ENCODE data around the gene PDE9A. TPM values are rescaled to one million over a fixed set of nuclear protein-coding genes. Genes with fewer than 3 reads are reported as not detected.
"Not testable (repeated sequence)": the region's sequence is repeated elsewhere in the genome, so short reads cannot be mapped to it uniquely, and the experiment has no call there.

PDE9A gene
- total RNA-seq = 1.9 and 3.5 TPM in 2 replicates

DNA sequence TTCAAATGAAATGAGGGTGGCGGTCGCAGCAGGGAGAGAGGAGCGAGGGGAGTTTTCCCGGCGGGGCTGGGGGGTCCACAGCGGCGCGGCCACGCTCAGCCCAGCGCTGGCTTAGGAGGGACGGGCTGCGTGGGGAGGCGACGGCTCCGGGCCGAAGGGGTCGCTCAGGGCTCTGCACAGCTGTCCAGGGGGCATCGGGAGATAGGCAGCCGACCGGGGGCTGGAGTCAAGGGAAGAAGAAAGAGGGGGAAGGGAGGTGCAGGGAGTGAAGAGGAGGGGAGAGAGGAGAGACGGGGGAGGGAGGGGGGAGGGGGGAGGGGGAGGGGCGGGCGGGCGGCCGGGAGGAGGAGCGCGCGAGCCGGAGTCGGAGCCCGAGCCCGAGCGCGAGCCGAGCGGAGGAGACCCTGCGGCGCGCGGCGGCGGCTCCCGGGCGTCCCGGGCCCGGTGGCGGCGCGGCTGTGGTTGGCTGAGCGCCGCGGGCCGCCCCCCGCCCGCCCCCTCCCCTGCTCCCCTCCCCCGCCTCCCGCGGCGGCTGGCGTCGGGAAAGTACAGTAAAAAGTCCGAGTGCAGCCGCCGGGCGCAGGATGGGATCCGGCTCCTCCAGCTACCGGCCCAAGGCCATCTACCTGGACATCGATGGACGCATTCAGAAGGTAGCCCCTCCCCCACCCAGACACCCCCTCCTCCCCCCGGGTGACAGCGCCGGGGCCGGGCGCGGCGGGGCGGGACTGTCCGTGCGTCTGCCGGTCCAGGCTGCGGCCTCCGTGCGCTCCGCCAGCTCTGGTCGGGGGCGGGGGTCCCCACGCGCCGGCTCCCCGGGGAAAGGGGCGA is at the start of gene PDE9A:
TSS of gene PDE9A (plus strand) at position 391 of the 831 bp plus-strand sequence. CDS start at position 585, 194 bp downstream.
- peak; percentile 11 for DNase-seq

DNA sequence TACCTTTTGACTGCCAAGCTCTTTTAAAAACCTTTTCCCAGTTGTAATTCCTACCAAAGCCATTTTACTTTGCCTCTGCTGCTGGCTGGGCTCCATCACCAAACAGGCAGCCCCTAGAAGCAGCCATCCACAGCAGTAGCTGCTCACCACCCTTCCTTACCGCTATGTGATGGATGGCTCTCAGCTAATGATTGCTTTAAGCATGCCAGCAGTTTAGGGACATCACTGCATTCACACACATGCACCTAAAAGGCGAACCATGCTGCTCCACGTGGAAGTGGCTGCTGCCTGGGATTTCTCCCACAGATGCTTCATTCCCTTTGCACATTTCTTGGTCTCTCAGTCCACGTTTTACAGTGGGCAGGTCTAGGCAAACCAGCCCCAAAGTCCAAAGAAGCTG is 46.3 kb upstream of the PDE9A start:
- no peak for DNase-seq

- no peak for DNase-seq
These were observed 45.8 kb upstream of the PDE9A start for GRCh38 chr21:42607525-42608102.

DNA sequence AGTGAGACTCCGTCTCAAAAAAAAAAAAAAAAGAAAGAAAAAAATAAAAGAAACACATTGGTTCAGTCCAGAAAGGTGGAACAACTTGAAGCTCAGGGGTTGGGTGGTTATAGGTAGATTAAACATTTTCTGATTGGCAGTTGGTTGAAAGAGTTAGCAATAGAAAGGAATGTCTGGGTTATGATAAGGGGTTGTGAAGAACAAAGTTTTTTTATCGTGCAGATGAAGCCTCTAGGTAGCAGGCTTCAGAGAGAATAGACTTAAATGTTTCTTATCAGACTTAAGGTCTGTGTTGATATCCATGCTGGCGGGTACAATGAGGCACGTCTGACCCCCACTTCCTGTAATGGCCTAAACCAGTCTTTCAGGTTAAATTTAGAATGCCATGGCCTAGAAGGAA is 45.0 kb upstream of the PDE9A start:
- DNase-seq = no peak

- DNase-seq = no peak
These were observed 43.6 kb upstream of the PDE9A start for GRCh38 chr21:42609811-42610210.

- DNase-seq = no peak
These were observed 41.6 kb upstream of the PDE9A start for GRCh38 chr21:42611852-42612251.

DNA sequence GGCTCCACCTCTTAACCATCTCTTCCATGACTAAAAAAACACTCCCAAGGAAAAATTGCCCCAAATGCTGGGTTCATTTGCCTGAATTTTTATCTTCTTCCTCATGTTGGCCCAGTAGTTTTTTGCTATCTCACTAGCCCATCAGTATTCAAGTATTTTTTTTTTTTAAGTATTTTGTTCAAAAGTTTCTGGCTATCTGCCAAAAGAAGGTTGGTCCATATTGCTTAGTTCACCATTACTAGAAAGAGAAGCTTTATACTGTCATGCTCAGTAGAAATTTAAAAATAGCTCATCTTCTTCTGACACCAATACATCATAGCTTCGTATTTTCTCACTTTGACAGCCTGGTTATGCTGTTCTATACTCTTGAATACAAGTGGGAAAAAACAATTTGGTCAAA is 41.0 kb upstream of the PDE9A start:
- DNase-seq = no peak

- DNase-seq = no peak
These were observed 39.7 kb upstream of the PDE9A start for GRCh38 chr21:42613756-42614155.

DNA sequence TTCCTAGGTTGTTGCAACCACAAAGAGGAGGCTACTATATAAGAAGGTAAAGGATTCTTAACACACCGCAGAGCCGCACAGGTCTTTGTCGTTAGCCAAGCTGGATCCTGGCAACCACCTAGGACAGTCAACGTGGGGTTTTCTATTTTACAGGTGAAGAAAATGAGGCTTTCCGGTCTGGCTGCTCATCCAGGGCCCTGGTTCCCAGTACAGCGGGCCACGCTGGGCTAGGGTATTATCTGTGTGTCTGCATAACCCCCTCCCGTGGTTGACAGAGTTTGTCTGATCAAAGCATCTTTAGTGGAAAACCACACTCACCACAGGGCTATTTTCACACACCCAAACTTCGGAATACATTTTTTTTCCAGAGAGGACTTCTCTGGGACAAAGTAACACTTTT is 39.0 kb upstream of the PDE9A start:
- DNase-seq = no peak

GRCh38 chr21:42614811-42615351 is 38.5 kb upstream of the PDE9A start:
- DNase-seq = no peak

- DNase-seq = not testable (repeated sequence)
These were observed 38.0 kb upstream of the PDE9A start for GRCh38 chr21:42615377-42615776.

GRCh38 chr21:42615924-42616323 is 37.5 kb upstream of the PDE9A start:
- DNase-seq = no peak

- DNase-seq = no peak
These were observed 37.0 kb upstream of the PDE9A start for GRCh38 chr21:42616446-42616845.

GRCh38 chr21:42616941-42617340 is 36.5 kb upstream of the PDE9A start:
- no peak for DNase-seq

DNA sequence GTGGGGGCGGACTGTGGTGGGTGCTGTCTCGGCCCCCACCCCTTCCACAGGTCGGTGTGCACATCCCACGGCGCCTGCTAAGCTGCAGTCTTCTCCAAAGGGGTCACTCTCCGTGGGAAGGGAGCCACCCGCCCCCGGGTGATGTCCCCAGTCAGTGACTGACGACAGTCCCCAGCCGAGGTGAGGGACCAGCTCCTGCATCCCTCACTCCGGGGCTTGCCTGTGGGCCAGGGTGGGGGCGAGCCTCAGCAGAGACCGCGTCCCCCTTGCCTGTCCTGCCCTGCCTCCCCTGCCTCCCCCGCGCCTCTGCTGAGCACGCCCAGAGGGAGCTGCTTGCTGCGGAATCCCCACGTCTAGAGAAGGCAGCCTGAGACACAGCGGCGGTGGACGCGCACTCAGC is 35.9 kb upstream of the PDE9A start:
- DNase-seq = no peak

DNA sequence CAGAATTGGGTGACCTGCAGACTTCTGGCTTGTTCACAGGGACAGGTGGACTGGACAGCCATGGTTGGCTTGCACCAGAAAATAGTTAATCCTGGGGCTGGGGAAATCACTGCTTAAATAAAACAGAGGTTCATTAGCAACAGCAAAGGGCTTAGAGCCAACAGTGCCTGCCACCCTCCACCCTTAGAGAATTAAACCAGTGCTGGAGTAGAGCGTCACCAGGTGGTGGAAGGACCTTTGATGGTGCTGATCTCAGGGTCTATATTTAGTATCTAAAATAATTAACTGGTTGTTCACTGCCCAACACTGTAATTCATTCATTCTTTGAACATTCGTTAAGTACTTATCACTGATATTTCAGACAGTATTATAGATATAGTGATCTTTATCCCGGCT is 34.7 kb upstream of the PDE9A start:
- no peak for DNase-seq

- DNase-seq = no peak
These were observed 34.3 kb upstream of the PDE9A start for GRCh38 chr21:42619166-42619565.

- no peak for DNase-seq
These were observed 33.6 kb upstream of the PDE9A start for GRCh38 chr21:42619841-42620240.

- no peak for DNase-seq
These were observed 32.1 kb upstream of the PDE9A start for GRCh38 chr21:42621166-42621818.

DNA sequence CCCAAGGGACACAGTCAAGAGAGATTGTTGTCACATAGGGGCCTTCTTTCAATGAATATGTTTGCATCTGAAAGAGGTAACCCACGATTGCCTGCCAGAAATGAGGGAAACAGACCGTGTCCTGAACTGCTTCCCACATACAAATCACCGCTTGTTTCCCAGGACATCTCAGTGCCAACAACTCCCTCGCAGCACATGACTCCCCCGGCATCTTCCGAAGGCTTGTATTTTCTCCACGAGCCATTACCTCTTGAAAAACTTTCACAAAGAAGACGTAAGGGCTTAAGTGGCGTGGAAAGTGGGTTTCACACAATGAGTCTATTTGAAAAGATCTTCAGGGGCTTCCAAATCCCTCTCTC is 31.6 kb upstream of the PDE9A start:
- DNase-seq = no peak

GRCh38 chr21:42622284-42622683 is 31.1 kb upstream of the PDE9A start:
- DNase-seq = no peak

GRCh38 chr21:42623694-42624093 is 29.7 kb upstream of the PDE9A start:
- DNase-seq = no peak

GRCh38 chr21:42624095-42624790 is 29.2 kb upstream of the PDE9A start:
- DNase-seq = no peak
